ENCODE results near the gene MT1E.
"Not testable (repeated sequence)": the region's sequence is repeated elsewhere in the genome, so short reads cannot be mapped to it uniquely, and the experiment has no call there.

MT1E gene

GRCh38 chr16:56643833-56644232 lies 18.3 kb downstream of the MT1E start:
- DNase-seq (ENCODE audit: low read depth in 1 of 2, low spot score in 1 of 2) = no peak

DNA sequence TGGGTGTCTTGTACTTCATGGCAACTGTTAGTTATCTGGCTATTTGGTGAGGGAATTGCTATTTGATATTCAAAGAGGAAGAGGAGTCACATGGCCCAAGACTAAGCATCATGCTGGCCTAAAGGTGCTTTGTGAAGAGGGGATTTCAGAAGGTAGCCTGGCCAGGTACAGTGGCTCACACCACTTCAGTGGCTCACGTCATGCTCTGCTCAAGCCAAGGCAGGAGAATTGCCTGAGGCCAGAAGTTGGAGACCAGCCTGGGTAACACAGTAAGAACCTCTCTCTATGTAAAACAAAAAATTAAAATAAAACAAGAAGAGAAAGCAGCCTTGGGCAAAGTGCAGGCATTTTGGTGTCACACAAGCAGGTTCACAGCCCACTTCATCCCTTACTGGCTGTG lies 19.7 kb downstream of the MT1E start:
- no peak for DNase-seq (ENCODE audit: low read depth in 1 of 2, low spot score in 1 of 2)

DNA sequence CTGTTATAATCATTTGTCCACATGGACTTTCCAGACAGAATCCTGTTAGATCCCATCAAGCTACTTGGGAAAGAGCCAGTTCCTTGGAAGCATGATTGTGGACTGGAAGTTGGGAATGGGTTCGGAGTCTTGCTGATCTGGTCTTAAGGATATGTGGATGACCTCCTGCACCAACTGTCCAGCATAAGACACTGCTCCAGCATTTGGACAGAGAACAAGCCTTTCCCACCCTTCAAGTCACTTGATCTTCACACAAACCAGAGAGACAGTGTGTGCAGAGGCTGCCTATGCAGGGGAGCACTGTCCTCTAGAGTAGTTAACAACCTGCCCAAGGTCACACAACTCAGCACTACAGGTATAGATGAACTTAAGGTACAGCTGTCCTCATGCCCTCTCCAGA lies 20.3 kb downstream of the MT1E start:
- no peak for DNase-seq (ENCODE audit: low read depth in 1 of 2, low spot score in 1 of 2)

DNA sequence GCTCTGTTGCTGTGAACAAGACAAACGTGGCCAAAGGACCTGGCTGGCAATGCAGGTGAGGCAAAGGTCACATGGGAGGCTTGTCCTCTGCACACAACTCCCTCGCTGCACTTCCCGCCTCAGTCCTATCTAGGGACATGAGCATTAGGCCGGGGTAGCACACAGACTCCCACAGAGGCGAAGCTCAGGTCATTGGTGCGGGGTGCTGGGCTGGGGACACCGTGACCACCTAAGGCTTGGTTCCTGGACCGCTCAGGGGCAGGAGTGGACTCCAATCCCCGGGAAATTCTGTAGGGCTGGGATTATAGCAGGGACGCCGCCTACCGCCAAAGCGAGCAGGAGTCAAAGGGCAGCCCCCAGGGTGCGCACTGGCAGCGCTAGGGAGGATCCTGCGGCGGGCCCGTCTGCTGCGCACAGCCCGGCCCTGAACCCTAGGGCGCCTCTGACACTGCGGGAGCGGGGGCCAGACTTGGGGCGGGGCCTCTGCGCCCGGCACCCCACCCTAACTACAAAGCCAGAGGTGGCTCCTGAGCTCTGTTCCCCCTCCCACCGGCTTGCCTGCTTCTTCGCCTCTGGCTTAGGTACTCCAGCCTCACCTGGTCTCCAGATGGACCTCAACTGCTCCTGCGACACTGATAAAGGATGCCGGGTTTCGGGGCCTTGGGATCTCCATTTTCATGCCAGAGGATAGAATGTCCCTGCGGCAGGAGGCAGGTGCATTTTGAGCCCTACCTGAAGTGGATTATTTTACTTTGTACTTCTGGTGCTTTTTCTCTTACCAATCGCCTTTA lies 22.3 kb downstream of the MT1E start:
- no peak for DNase-seq (ENCODE audit: low read depth in 1 of 2, low spot score in 1 of 2)

DNA sequence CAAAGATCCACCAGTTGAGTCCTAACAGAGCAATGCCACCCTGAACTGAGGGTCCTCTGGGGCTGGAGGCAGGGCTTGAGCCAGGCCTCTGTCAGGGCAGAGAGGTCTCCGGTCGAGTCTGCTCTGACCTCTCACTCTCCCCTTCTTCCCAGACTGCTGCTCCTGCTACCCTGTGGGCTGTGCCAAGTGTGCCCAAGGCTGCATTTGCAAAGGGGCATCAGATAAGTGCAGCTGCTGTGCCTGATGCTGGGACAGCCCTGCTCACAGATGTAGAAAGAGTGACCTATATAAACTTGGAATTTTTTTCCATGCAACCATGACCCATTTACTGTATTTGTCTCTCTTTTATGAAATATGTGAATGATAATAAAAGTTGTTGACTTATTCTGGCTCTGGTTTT lies 23.7 kb downstream of the MT1E start:
- DNase-seq (ENCODE audit: low read depth in 1 of 2, low spot score in 1 of 2) = no peak

DNA sequence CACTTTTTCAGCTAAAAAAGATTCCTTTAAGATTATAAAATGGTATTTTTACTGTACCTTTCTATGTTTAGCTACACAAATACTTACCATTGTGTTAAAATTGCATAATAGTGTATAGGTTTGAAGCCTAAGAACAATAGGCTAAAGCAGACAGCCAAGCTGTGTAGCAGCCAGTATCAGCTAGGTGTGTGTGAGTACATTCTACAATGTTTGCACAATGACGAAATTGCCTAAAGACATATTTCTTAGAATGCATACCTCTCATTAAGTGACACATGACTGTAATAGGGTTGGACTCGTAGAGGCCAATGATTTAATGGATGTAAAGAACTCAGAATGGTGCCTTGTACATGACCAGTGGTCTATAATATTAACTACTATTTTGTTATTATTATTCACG lies 24.2 kb downstream of the MT1E start:
- no peak for DNase-seq (ENCODE audit: low read depth in 1 of 2, low spot score in 1 of 2)

DNA sequence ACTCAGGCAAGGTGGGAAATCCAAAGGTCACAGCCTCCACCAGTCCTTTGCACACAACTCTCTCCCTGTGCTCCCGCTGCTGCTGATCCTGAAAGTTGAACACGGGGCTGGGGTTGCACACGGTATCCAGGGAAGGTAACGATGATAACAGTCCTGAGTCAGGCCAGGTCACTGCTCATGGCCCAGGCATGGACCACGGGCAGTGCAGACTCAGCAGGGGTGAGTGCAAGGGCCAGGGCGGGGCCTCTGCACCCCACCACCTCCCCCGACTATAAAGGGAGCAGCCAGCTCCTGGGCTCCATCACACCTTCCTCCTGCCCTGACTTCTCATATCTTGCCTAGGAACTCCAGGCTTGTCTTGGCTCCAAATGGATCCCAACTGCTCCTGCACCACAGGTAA lies 26.0 kb downstream of the MT1E start, which contains the start of gene MT1B:
TSS of gene MT1B (plus strand) at position 301 of the 400 bp plus-strand sequence. CDS start at position 369, 68 bp downstream.
- no peak for DNase-seq (ENCODE audit: low read depth in 1 of 2, low spot score in 1 of 2)

DNA sequence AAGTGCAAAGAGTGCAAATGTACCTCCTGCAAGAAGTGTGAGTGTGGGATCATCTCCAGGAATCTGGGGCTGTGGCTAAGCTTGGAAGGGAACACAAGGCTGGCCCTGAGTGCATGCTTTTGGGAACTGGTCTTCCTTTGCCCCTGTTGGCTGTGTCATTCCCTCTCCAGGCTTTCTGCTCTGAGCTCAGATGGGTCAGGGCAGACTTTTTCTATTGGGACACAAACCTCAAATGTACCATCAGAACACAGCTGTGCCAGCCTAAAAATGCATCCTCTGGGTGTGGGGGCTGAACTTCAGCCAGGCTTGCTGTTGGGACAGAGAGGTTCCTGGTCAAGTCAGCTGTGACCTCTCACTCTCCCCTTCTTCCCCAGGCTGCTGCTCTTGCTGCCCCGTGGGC lies 27.0 kb downstream of the MT1E start:
- DNase-seq (ENCODE audit: low read depth in 1 of 2, low spot score in 1 of 2) = no peak

GRCh38 chr16:56653218-56653617 lies 27.6 kb downstream of the MT1E start:
- DNase-seq (ENCODE audit: low read depth in 1 of 2, low spot score in 1 of 2) = no peak

GRCh38 chr16:56657555-56658326 lies 32.2 kb downstream of the MT1E start, which contains the start of gene MT1F:
Gene MT1F (plus strand): TSS chr16:56657959. CDS start chr16:56658059, 100 bp downstream.
- peak; percentile 37 to 57 for DNase-seq (ENCODE audit: low read depth in 1 of 2, low spot score in 1 of 2)

DNA sequence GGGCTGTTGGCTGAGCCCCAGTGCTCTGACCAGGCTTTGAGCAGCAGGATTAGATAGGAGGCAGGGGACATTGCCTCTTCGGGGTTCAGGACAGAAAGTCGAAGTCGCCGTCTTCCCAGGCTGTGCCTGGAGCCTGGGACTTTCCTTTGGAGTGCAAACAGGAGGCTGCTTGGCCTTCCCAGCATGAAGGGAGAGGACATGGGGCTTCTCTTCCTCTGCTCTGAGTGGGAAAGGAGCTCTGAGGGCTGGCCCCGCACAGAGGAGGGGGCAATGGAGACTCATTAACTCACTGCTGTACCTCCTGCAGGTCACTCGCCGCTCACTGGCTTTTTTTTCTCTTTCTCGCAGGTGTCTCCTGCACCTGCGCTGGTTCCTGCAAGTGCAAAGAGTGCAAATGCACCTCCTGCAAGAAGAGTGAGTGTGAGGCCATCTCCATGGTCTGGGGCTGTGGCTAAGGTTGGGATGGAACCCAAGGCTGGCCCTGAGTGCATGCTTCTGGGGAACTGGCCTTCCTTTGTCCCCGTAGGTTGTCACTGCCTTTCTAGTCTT lies 32.8 kb downstream of the MT1E start:
- no peak for DNase-seq (ENCODE audit: low read depth in 1 of 2, low spot score in 1 of 2)

GRCh38 chr16:56662357-56663354 lies 37.1 kb downstream of the MT1E start:
- no peak for DNase-seq (ENCODE audit: low read depth in 1 of 2, low spot score in 1 of 2)

DNA sequence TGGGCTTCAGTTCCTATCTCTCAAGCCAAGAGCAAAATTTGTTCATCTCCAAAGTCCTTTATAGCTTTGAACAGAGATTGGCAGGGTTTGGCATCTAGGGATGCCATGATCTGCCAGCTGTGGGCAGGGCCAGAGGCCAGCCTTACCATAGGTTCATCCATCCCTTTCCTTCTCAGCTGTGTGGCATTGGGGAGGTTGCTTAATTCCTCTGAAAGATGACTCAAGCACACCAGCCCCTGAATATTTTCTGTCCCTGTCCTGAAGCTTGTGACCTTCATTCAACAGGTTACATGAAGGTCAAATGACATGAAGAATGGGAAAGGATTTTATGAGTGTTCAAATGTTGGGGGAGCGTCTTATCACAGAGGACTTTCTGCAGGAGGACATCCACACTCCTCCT lies 38.9 kb downstream of the MT1E start:
- no peak for DNase-seq (ENCODE audit: low read depth in 1 of 2, low spot score in 1 of 2)

DNA sequence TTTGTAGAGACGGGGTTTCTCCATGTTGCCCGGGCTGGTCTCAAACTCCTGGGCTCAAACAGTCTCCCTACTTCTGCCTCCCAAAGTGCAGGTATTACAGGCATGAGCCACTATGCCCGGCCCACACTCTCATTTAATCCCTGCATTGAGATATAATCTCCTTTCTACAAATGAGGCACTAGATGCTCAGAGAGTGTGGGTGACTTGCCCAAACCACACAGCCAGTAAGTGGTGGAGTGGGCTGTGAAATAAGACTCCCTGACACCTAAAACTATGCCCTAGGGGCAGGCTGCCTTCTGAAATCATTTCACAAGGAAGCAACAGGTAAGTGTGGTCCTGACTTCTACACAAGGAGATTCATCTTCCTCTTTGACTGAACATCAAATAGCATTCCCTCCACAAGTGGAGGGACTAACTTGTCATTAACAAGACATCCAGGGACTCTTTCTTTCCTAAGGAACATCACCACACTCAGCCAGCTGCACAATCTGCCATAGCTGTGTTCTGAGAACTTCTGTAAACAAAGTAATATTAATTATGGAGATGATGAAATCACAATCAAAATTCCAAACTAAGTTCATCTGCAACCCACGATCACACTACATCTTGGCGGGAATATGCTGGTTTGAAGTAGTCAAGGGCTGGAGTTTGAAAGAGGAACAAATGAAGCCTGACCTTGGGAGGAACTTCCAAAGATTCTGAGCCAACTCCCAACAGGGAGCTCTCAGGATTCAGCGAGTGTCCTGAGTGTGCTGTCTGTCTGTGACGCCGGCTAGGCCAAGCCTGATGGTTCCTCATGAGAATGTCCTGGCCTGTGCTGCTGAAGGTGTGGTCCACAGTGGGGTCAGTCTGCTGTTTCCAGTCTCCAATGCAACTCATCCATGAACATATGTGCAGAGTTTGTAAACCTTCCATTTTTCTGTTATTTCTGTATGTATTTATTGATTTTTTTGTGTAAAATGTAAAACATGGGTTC lies 40.0 kb downstream of the MT1E start:
- not testable (repeated sequence) for DNase-seq (ENCODE audit: low read depth in 1 of 2, low spot score in 1 of 2)

DNA sequence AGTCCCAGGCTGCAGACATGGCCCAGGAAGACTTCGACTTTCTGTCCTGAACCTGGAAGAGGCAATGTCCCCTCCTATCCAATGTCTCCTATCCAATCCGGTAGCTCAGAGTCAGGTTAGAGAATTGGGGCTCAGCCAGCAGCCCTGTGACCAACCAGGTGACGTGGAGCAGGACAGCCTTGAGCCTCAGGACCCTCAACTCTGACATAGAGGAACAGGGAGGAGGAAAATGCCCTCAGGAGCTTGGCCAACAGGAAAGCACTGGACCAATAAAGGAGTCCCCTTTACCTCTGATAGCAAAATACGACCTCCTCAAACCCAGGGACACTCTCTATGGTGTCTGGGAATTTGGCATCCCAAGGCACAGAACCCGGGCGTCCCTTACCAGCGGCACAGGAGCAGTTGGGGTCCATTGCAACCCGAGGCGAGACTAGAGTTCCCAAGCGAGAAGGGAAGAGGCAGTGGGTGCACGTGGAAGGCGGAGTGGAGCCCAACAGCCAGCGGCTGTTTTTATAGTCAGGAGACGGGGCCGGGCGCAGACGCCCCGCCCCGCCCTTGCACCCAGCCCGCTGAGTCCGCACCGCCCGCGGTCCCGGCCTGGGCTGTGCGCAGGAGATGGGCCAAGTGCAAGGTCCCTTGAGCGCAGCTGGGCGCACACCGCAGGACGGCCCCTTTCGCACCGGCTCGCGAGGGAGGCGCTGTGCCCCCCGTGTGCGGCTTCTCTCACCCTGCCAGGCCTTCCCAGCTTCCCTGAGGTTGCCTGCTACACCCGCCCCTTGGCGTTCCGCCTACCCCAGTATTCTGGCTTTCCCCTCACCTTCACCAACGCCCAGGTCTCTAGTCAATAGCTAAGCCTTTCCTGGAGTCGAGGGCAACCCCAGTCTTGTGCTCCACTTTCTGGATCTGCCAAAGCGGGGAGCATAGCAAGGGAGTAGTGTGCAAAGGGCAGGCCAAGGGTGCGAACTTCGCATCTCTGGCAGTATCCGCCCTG lies 42.3 kb downstream of the MT1E start, which contains the start of gene MT1G:
TSS of gene MT1G (minus strand) at position 485 of the 991 bp plus-strand sequence. CDS start at position 413, 72 bp downstream.
- DNase-seq (ENCODE audit: low read depth in 1 of 2, low spot score in 1 of 2) = no peak

- DNase-seq (ENCODE audit: low read depth in 1 of 2, low spot score in 1 of 2) = no peak
Measured at GRCh38 chr16:56669005-56669839, 43.6 kb downstream of the MT1E start, which contains the start of gene MT1H. Gene MT1H (plus strand): TSS chr16:56669814. CDS start chr16:56669885, 71 bp downstream.
